HUES48 (cell line): ENCODE data around the gene TMEM250.
"Not testable (repeated sequence)": the region's sequence is repeated elsewhere in the genome, so short reads cannot be mapped to it uniquely, and the experiment has no call there.

Experiments
- H3K27ac ChIP-seq: one replicate; pipeline ENCODE4 v1.7.0; 2013; ENCODE audit warnings: low read depth, low read length, inconsistent platforms
- H3K27me3 ChIP-seq: 2 replicates; pipeline ENCODE4 v1.6.1; 2013; ENCODE audit warnings: mild to moderate bottlenecking, low read length; ENCODE audit not compliant: control insufficient read depth, insufficient read depth
- H3K36me3 ChIP-seq: 2 replicates; pipeline ENCODE4 v1.6.1; 2013; ENCODE audit warnings: low read length; ENCODE audit not compliant: control insufficient read depth, insufficient read depth
- H3K4me1 ChIP-seq: 2 replicates; pipeline ENCODE4 v1.6.1; 2013; ENCODE audit warnings: mild to moderate bottlenecking, low read length; ENCODE audit not compliant: control insufficient read depth, insufficient read depth
- H3K4me3 ChIP-seq: 2 replicates; pipeline ENCODE4 v1.5.1; 2013; ENCODE audit warnings: mild to moderate bottlenecking, low read depth, low read length
- H3K9ac ChIP-seq: 2 replicates; pipeline ENCODE4 v1.6.1; 2013; ENCODE audit warnings: mild to moderate bottlenecking, low read depth, low read length, moderate library complexity
- H3K9me3 ChIP-seq: 2 replicates; pipeline ENCODE4 v1.6.1; 2013; ENCODE audit warnings: low read length; ENCODE audit not compliant: control insufficient read depth, insufficient read depth

The TMEM250 gene

DNA sequence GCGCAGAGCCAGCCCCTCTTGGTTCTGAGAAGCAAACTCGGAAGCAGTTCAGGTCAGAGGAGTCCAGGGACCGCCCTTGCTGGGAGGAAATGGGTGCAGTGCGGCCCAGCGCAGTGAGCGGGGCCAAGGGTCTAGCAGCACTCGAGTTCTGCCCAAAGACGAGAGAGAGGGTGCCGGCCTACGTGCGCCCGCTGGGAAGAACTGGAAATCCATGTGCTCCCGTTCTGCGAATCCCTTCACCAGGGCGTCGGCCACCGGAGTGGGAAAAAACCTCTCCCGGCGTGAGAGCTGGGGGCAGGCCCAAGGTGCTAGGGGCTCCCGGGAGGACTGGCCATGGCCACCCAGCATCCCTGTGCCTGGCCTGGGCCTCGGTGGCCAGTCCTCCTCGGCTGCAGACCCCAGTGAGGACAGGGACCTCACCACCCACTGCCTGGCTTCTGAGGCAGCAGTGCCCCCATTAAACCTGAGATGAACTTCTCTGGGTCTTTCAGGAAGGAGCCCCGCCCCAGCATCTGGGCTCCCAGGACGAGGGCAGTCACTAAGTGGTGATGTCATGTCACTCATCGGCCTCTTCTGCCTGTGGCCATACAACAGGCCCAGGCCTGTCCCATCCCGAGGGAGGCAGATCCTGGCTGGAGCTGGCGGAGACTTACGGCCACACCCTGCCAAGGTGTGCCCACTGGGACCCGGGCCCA is 10.6 kb downstream of the TMEM250 start:
- Histone ChIP-seq H3K27ac (no peak overlapping the region), H3K27me3 (no peaks in the 10 kb centered on the region), H3K9ac (no peak overlapping the region), H3K36me3 (no peaks in the 10 kb centered on the region), H3K4me1 (peaks cover 31% of the 10 kb centered on the region), H3K9me3 (no peaks in the 10 kb centered on the region), H3K4me3 (no peak overlapping the region)

GRCh38 chr9:136107155-136107952 is 11.3 kb downstream of the TMEM250 start:
- Histone ChIP-seq H3K36me3 (no peaks in the 10 kb centered on the region), H3K4me1 (peaks cover 31% of the 10 kb centered on the region), H3K27ac (no peak overlapping the region), H3K27me3 (no peaks in the 10 kb centered on the region), H3K9me3 (no peaks in the 10 kb centered on the region), H3K4me3 (no peak overlapping the region), H3K9ac (no peak overlapping the region)

DNA sequence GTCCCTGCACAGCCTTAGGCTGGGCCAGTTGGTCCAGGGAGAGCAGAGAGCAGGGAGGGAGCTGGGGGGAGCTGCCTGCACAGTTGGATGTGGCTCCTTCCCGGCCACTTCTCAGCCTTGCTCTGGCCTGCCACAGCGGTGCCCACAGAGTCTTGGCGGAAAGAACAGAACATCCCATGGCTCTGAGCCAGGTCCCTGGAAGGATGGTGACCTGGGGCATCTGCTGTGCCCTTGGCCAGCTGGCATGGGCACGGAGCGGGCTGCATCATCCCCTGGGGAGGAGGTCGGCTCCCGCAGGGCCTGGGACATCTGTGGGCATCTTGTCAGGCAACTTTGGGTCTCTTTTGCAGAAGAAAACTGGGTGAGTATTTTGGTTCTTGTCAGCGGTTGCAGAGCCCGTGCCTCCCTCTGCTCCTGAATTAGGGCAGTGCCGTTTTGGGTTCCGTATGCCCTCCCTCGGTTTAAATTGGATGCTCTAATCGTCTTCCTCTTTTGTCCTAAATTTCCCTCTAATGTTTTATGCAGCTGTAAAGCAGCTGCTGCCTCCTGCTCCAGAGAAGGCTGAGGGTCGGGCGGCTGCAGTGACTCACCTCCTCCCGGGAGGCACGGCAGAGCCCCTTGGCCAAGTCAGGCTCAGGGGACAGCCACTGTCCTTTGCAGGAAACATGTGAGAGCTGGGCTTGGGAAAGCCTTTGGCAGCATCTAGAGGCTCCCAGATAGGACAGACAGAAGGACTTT is 13.1 kb downstream of the TMEM250 start:
- Histone ChIP-seq H3K36me3 (no peaks in the 10 kb centered on the region), H3K27ac (no peak overlapping the region), H3K27me3 (no peaks in the 10 kb centered on the region), H3K4me3 (no peak overlapping the region), H3K4me1 (peaks cover 34% of the 10 kb centered on the region), H3K9ac (no peak overlapping the region), H3K9me3 (no peaks in the 10 kb centered on the region)

DNA sequence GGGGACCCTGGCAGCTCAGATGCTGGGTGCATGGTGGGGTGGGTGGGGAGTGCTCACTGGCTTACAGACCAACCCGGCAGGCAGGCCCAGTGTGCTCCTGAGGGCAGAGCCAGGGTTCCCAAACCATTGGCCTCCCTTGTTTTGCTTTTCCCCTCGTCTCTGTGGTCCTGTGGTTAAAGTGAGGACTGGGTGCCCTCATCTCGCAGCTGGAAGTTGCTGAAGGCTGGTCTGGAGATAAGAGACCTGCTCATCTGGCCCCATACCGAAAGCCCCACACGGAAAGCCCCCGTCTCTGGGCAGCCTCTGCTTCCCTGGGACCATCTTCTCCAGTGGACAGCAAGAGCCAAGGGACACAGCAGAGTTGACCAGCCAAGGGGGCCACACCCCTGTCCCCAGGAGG is 13.8 kb downstream of the TMEM250 start:
- Histone ChIP-seq H3K4me3 (no peak overlapping the region), H3K27me3 (no peaks in the 10 kb centered on the region), H3K36me3 (no peaks in the 10 kb centered on the region), H3K27ac (no peak overlapping the region), H3K9me3 (no peaks in the 10 kb centered on the region), H3K4me1 (peaks cover 34% of the 10 kb centered on the region), H3K9ac (no peak overlapping the region)

- H3K27me3 ChIP-seq: no peaks in the 10 kb centered on the region
- H3K4me1 ChIP-seq: peaks cover 35% of the 10 kb centered on the region
- H3K9ac ChIP-seq: no peak overlapping the region
- no peaks in the 10 kb centered on the region for H3K36me3 ChIP-seq
- no peaks in the 10 kb centered on the region for H3K9me3 ChIP-seq
- H3K27ac ChIP-seq: no peak overlapping the region
- H3K4me3 ChIP-seq: no peak overlapping the region
Measured at GRCh38 chr9:136104488-136104800, 14.2 kb downstream of the TMEM250 start.

DNA sequence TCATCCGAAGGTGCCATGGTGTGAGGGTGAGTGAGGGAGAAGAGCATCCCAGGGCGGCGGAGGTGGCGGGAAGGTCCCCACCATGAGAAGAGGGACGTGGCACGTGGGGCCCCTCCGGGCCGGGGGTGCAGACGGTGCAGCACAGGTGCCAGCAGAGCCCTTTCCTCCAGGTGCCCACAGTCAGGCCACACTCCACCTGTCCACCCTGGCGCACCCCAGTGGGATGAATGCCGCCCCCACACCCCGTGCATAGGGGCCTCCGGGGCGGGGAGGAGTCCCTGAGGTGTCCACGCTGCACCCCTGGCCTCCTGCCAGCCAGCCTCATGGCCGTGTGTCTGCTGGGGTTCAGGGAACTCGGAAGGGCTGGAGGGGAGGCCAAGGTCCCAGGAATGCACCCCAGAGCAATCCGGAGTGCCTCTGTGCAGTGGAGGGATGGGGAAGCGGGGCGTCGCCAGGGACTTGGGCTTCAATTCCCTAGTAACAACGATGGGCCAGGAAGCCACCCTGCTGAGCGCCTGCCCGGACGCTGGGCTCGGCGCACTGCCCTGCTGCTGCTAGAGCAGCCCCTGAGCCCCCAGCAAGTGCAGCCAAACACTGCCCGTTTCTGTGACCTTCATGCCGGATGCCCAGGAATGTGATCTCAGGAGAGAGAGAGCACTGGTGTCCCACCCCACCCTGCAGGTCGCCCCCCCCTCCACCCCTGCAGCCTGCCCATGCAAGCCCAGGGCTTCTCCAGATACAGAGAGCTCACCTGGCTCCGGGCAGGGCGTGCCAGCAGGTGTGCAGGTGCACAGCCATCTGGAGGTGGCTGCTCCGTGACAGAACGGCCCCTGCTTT is 14.8 kb downstream of the TMEM250 start:
- Histone ChIP-seq H3K4me3 (no peak overlapping the region), H3K9me3 (no peaks in the 10 kb centered on the region), H3K4me1 (peaks cover 34% of the 10 kb centered on the region), H3K27me3 (no peaks in the 10 kb centered on the region), H3K36me3 (no peaks in the 10 kb centered on the region), H3K9ac (no peak overlapping the region), H3K27ac (no peak overlapping the region)

- H3K4me1 ChIP-seq: peaks cover 30% of the 10 kb centered on the region
- H3K27ac ChIP-seq, H3K36me3 ChIP-seq, H3K9me3 ChIP-seq, H3K9ac ChIP-seq, H3K27me3 ChIP-seq, H3K4me3 ChIP-seq: not testable (repeated sequence)
Measured at GRCh38 chr9:136101615-136102074, 17.0 kb downstream of the TMEM250 start.

DNA sequence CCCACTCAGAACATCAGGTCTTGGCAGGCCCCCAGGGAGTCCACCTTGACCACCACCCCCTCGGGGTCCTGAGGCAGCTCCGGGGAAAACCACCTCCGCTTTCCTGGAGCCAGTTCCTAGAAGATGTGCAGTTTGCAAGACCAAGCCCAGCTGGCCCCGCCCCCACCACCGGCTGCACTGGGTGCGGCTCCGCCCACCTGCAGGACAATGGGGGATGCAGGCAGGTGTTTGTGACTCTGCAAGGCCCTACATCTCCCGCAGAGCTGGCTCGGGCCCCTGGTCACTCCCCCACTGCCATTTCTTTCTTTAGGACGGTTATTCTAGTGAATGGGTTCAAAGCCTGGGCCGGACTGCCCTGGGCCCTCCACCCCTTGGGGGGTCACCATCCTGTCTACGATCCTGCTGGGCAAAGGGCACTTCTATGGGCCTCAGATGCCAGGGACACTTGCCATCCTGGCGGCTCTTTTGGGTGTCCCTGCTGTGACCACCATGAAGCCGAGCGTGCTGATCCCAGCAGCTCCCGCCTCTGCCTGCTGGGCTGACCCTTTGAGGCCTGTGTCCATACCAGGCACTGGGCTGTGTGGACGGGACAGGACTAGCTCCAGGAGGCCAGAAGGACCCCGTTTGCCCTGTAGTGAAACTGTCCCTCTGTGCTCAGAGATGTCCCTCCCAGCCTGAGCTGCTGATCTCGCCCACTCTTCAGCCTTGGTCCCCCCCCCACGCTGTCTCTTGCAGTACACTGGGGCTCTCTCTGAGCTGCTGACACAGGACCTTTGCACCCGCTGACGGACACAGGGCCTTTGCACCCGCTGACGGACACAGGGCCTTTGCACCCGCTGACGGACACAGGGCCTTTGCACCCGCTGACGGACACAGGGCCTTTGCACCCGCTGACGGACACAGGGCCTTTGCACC is 17.7 kb downstream of the TMEM250 start:
- Histone ChIP-seq H3K4me1 (peaks cover 30% of the 10 kb centered on the region), H3K9ac (no peak overlapping the region), H3K27ac (no peak overlapping the region), H3K4me3 (no peak overlapping the region), H3K27me3 (peaks cover 11% of the 10 kb centered on the region), H3K9me3 (no peaks in the 10 kb centered on the region), H3K36me3 (no peaks in the 10 kb centered on the region)

- Histone ChIP-seq H3K4me3 (no peak overlapping the region), H3K27me3 (peaks cover 15% of the 10 kb centered on the region), H3K9me3 (no peaks in the 10 kb centered on the region), H3K4me1 (peaks cover 22% of the 10 kb centered on the region), H3K36me3 (no peaks in the 10 kb centered on the region), H3K27ac (no peak overlapping the region), H3K9ac (no peak overlapping the region)
Measured at GRCh38 chr9:136099542-136099941, 19.1 kb downstream of the TMEM250 start.

DNA sequence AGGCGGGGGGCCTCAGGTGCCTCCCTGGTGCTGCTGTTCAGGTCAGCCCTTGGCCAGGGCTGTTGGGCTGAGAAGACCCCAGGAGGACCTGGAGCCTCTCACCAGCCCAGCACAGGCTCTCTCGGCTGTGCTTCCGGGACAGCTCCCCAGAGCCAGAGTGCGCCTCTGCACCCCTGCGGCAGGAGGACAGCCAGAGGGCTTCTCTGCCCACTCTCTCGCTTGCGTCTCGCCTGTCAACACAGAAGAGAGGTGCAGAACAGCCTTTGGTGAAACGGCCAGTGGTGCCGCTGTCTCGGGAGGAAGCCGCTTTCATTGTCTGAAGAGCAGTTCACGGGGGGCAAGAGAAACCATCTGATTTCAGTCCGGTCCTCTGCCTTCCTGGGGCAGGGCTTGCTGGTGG is 19.8 kb downstream of the TMEM250 start:
- Histone ChIP-seq H3K4me3 (no peak overlapping the region), H3K4me1 (peaks cover 20% of the 10 kb centered on the region), H3K36me3 (no peaks in the 10 kb centered on the region), H3K27me3 (peaks cover 22% of the 10 kb centered on the region), H3K9ac (no peak overlapping the region), H3K9me3 (no peaks in the 10 kb centered on the region), H3K27ac (no peak overlapping the region)
